IMR-90 (cell line): ENCODE results near the gene ADAP1.

ENCODE experiments used
- CHD1 ChIP-seq: IDR thresholded peaks from 2 replicates; pipeline ENCODE4 v1.6.1; 2012; ENCODE audit warnings: low read depth, low read length, improper control_type of control experiment
- FOS ChIP-seq: fragments of 150-350 bp; IDR thresholded peaks from 2 replicates; pipeline ENCODE4 v1.6.1; 2016; ENCODE audit warnings: low read depth, low read length
- MAFK ChIP-seq: IDR thresholded peaks from 2 replicates; pipeline ENCODE4 v1.6.1; 2012; ENCODE audit warnings: low read depth, low read length, improper control_type of control experiment
- POLR2A ChIP-seq: IDR thresholded peaks from 2 replicates; pipeline ENCODE4 v1.6.1; 2012; ENCODE audit warnings: mild to moderate bottlenecking, low read depth, low read length
- TF ChIP-seq, protein P1 (sequence below): conservative IDR thresholded peaks from 2 replicates; pipeline ENCODE4 v1.5.1; 2012; ENCODE audit warnings: mild to moderate bottlenecking, low read depth, low read length, improper control_type of control experiment

GRCh38 chr7:944744-945143 lies 9.7 kb downstream of the ADAP1 start:
- TF ChIP-seq POLR2A (no peak), FOS (no peak), CHD1 (no peak), MAFK (no peak)
- TF ChIP-seq, protein P1, sequence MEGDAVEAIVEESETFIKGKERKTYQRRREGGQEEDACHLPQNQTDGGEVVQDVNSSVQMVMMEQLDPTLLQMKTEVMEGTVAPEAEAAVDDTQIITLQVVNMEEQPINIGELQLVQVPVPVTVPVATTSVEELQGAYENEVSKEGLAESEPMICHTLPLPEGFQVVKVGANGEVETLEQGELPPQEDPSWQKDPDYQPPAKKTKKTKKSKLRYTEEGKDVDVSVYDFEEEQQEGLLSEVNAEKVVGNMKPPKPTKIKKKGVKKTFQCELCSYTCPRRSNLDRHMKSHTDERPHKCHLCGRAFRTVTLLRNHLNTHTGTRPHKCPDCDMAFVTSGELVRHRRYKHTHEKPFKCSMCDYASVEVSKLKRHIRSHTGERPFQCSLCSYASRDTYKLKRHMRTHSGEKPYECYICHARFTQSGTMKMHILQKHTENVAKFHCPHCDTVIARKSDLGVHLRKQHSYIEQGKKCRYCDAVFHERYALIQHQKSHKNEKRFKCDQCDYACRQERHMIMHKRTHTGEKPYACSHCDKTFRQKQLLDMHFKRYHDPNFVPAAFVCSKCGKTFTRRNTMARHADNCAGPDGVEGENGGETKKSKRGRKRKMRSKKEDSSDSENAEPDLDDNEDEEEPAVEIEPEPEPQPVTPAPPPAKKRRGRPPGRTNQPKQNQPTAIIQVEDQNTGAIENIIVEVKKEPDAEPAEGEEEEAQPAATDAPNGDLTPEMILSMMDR: no peak
